NCI-H2107 treated with DMSO at 0.1 percent for 48 hours (cell line): ENCODE measurements around the gene SYVN1.
"Not testable (repeated sequence)": the region's sequence is repeated elsewhere in the genome, so short reads cannot be mapped to it uniquely, and the experiment has no call there.

ENCODE experiments used
- DNase-seq: peaks from one replicate; lab custom pipeline; 2025; ENCODE audit not compliant: unreplicated experiment; lab: John Stamatoyannopoulos, UW

Gene SYVN1

DNA sequence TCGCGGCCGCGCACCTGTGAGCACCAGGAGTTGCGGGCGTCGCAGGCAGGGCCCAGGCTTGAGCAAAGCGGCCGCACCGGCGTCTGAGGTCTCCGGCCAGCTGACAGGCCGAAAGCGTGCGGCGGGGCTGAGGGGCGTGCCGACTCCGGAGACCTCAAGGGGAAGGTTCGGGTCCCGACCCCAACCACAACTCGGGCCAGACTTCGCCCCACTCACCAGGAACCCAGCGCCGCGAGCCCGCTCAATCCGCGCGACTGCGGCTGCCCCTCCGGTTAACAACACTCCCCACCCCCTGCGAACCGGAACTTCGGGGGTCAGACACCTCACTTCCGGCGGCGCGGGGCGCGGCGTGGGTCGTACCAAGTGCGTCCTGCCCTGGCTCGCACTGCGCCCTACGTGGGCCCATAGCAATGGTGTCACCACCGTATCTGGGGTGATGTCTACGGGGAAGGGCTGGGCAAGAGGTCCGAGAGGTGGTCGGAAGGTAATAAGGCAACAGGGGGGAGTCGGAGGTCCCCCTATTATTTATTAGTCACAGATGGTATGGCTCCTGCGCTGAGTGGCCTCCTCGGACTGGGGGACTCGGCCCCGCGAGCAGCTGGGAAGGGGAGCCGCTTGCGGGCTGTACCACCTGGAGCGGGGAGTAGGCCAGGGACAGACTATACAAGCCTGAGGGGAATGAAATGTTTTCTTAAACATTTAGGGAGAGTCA, at the start of gene SYVN1:
Gene SYVN1, minus strand, starts transcription at position 280 of the 712 bp plus-strand sequence. CDS start 918 bp downstream, outside the sequence.
- DNase-seq: peak; percentile 88

- DNase-seq: peak; percentile 53
Measured at GRCh38 chr11:65183201-65183891, 49.0 kb upstream of the SYVN1 start.

DNA sequence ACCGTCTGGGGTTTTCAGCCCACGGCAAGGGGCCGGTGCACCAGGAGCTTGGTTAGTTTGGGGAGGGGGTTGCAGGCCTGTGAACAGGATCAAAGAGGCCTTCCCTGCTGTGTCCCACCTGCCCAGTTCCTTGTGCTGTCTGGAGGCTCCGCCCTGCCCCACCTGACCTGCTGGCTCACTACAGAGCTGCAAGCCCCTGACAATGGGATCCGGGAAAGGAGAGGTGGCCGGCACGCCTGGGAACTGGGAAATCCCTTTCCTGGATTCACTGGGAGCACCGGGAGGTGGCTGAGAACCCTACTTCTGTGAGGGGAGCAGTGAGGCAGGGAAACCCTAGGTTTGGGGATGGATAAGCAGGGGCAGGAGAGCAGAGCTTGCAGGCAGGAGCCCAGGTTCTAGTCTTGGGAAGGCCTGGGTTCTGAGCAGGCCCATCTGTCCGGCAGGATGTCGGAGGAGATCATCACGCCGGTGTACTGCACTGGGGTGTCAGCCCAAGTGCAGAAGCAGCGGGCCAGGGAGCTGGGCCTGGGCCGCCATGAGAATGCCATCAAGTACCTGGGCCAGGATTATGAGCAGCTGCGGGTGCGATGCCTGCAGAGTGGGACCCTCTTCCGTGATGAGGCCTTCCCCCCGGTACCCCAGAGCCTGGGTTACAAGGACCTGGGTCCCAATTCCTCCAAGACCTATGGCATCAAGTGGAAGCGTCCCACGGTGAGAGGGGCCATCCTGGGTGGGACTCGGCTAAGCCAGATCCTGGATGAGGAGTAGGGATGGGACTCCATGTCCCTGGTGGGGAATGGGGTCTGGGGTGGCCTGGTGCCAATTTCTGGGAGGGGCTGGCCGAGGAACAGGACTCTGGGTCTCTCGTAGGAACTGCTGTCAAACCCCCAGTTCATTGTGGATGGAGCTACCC, 48.2 kb upstream of the SYVN1 start:
- DNase-seq: no peak

DNA sequence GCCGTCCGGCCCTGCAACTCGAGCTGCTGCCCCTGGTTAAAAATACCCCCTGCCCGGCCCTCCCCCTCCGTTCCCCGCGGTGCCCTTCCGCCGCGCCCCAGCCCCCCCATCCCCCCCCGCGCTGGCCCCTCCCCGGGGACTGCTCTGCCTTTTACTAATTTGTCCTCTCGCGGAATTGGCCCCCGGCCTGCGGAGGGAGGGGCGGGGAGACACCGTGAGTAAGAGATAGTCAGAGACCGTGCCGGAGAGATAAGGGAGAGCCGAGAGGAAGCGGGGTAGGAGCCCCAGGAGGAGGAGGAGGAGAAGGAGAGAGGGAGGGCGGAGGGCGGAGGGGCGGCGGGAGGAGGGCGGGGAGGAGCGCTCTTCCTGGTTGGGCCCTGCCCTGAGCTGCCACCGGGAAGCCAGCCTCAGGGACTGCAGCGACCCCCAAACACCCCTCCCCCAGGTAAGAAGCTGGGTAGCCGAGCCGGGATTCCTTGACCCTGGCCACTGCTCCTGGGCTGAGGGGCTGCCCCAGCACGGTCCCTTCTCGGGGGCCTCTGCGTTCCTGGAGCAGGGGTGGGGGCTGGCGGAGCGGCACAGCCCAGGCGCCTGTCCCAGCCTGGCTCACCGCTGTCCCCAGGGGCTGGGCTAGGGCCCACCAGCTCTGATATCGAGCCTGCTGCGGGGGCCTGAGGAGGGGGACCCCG, 47.4 kb upstream of the SYVN1 start, which contains the start of gene CAPN1:
Gene CAPN1, plus strand, starts transcription at position 360 of the 689 bp plus-strand sequence. CDS start 774 bp downstream, outside the sequence.
- peak; percentile 48 for DNase-seq

- DNase-seq: no peak
Measured at GRCh38 chr11:65180877-65181568, 46.7 kb upstream of the SYVN1 start.

DNA sequence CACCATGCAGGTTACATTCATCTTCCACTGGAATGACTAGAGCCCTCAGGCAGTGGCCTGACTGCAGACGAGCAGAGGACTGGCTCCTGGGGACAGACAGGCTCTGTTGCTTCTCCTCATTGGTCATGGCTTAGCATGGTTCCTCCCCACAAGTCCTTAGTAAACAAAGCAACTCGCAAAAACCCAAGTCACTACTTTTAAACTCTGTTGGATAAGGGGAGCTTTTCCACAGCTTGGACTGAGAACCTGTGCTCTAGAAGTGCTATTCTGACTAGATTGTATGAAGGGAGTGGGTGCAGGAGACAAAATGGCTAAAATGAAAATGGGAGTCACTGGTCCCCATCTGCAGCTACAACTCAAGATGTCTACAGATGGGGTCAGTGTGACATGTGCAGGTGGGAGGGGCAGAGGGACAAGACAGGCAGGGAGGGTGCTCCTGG, 40.3 kb upstream of the SYVN1 start:
- DNase-seq: not testable (repeated sequence)

DNA sequence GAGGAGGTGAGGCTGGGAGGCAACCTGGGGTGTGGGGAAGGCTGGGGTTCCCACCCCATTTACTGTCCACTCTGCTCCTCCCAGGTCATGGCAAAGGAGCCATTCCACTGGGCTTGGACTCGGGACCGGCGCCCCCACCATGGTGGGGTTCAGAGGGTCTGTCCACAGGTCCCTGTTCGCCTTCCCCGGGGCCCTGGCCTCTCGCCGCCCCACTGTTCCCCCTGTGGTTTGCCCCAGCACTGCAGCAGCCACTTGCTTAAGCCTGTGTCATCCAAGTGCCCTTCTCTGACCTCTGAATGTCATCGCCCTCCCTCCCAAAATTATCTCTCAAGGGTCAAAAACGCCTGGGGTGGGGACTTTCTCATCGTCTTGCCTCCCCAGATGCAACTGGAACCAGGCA, 38.3 kb upstream of the SYVN1 start:
- no peak for DNase-seq

GRCh38 chr11:65170058-65170534, 35.8 kb upstream of the SYVN1 start, which contains the start of gene SPDYC:
SPDYC (plus strand) TSS chr11:65170233; CDS start chr11:65171358, 1,125 bp downstream.
- DNase-seq: no peak

DNA sequence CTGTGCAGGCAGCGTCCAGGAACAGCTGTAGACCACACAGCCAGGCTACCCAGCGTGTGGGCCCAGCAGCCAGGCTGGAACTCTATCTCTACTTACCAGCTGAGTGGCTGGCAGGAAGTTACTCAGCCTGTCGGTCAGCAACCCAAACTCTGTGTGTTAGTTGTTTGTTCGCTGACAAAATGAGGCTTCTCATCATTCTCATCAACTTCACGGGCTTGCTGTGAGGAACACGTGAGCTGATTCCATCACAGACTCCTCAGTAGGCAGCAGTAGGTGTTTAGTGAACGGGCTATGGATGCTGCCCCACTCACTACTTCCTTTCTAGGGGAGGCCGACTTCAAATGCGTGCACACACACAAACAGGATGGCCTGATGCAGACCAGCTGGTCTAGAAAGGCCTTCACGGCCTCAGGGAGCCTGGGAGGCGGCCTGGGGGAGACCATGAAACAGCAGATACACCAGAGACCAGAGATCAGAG, 34.9 kb upstream of the SYVN1 start:
- DNase-seq: no peak

- DNase-seq: no peak
Measured at GRCh38 chr11:65167656-65168055, 33.3 kb upstream of the SYVN1 start.

DNA sequence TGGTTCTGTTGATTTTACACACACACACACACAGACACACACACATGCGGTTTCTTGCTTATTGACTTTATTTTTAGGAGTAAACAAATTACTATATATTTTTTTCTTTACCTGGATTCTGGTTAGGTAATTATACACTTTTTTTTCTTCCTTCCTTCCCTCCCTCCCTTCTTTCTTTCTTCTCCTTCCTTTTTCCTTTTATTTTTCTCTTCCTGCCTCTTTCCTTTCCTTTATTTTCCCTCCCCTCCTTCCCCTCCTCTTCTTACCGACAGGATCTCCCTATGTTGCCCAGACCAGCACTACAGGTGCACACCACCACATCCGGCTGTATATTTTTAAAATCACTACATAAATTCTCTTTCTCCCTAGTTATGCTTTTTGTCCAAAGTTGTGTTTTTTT, 32.6 kb upstream of the SYVN1 start:
- no peak for DNase-seq

DNA sequence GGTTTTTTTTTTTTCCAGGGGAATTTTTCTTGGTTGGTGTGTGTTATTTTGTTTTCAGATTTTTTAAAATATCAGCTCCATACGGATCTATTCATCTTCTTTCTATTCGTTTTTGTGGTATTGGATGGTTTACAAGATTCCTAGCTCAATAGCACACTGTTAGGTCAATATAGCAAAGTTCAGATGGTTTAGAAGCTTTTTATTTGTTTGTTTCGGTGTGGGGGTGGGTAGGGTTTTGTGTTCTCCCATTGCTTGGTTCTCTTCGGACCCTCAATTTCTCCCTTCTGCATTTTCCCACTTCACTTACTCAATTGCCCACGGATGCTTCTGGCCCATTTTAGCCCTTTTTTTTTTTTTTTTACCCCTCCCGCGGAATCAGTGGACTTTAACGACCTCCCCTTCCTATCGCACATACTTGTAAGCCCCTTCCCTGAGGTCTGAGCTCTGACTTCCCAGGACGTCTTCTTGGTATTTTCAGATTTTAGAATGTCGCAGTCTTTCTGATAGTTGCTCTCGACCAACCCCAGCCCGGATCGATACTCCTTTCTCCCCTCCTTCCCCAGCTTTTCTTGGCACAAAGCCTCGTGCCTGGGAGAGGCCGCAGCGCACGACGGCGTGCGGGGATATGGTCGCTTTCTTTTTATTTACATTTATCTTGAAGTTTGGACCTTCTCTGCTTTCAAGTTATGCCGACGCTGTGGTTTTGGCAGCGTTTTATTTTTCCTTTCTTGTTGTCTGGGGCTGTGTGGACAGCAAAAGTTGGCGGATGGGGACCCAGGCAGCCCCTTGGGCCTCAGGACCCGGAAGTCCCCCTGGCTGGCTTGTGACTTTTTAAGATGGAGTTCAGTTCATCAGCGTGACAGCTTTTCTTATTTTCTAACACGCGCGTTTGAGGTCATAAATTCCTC, 31.3 kb upstream of the SYVN1 start:
- DNase-seq: no peak

- DNase-seq: no peak
Measured at GRCh38 chr11:65163684-65164083, 29.4 kb upstream of the SYVN1 start.

- no peak for DNase-seq
Measured at GRCh38 chr11:65160643-65161042, 26.3 kb upstream of the SYVN1 start.

- DNase-seq: no peak
Measured at GRCh38 chr11:65159012-65159411, 24.7 kb upstream of the SYVN1 start.

DNA sequence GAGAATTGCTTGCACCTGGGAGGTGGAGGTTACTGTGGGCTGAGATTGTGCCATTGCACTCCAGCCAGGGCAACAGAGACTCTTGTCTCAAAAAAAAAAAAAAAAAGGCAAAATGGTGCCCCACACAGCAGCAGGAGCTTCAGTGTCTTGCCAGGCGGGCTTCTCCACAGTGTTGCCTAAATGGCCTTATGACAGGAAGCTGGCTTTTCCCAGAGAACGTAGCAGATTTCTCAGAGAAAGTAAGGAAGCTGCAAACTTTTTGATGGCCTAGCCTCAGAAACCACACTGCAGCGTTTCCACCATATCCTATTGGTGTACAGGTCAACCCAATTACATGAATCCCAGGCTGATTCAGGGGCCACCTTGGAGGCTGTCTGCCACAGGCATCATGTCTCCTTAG, 23.0 kb upstream of the SYVN1 start:
- DNase-seq: no peak

- no peak for DNase-seq
Measured at GRCh38 chr11:65156926-65157325, 22.6 kb upstream of the SYVN1 start.

DNA sequence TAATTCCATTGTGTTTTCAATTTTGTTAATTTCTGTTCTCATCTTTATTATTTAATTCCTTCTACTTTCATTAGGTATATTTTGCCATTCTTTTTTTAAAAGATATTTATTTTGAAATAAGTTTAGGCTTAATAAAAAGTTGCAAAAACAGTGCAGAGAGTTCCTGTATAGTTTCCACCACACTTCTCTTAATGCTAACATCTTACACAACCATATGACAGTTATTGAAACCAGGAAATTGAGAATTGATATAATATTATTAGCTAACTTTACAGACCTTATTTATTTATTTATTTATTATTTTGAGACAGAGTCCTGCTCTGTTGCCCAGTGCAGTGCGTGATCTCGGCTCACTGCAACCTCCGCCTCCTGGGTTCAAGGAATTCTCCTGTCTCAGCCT, 21.9 kb upstream of the SYVN1 start:
- DNase-seq: no peak

- DNase-seq: no peak
Measured at GRCh38 chr11:65152122-65152521, 17.8 kb upstream of the SYVN1 start.
